Measurements from ENCODE around the gene SPATA4. TPM values are rescaled to one million over a fixed set of nuclear protein-coding genes. Genes with fewer than 3 reads are reported as not detected.
"Not testable (repeated sequence)": the region's sequence is repeated elsewhere in the genome, so short reads cannot be mapped to it uniquely, and the experiment has no call there.

SPATA4 gene
- 1 to 10 TPM in 2 of 8 experiments, under 1 TPM in 4, not detected in 2; 0.50 to 1.5 (median 0.73) TPM for total RNA-seq

GRCh38 chr4:176195184-176195978 is at the start of gene SPATA4:
Gene SPATA4 (minus strand): TSS chr4:176195585. CDS start chr4:176195562, 23 bp downstream.
- in situ Hi-C loops (cut with MboI; ENCODE audit: low pct_unique_long_range_greater_than_20kb in 2 of 9, low sequenced_read_pairs in 9 of 9, unreplicated experiment in 9 of 9) = no loop called here
- Histone ChIP-seq H3K4me1 (replicated peaks in 1 of 2) (peaks cover 0 to 3% of the 10 kb centered on the region in 2 donors), H3K27ac (peak within 1 kb of the TSS in 1 of 2 donors; percentile 20), H3K4me3 (peak within 1 kb of the TSS; percentile 41 to 69 (median 44))
- WGBS, 10 experiments = 0 to 29% (median 3%) methylated on average over 2 to 22 of the region's 45 CpGs; no CpG with 5 or more reads in 1 of the 10 experiments
- ATAC-seq (replicated peaks in 6 of 8) = peak; percentile 96 to 99 (median 97)

GRCh38 chr4:176242764-176243347 is 47.5 kb upstream of the SPATA4 start:
- H3K4me3 ChIP-seq = no peak overlapping the region
- no peak for ATAC-seq (replicated peaks in 6 of 8)
- 82 to 100% (median 100%) methylated on average over 1 of the region's 1 CpG for WGBS, 10 experiments
- no peaks in the 10 kb centered on the region for H3K4me1 ChIP-seq (replicated peaks in 1 of 2)
- H3K27ac ChIP-seq = no peak overlapping the region
- in situ Hi-C loops (cut with MboI; ENCODE audit: low pct_unique_long_range_greater_than_20kb in 2 of 9, low sequenced_read_pairs in 9 of 9, unreplicated experiment in 9 of 9) = no loop called here

GRCh38 chr4:176241703-176242102 is 46.3 kb upstream of the SPATA4 start:
- no peak for ATAC-seq (replicated peaks in 6 of 8)
- H3K27ac ChIP-seq = no peak overlapping the region
- WGBS, 10 experiments = 69 to 100% (median 91%) methylated on average over 1 to 6 of the region's 8 CpGs; no CpG with 5 or more reads in 1 of the 10 experiments
- H3K4me1 ChIP-seq (replicated peaks in 1 of 2) = no peaks in the 10 kb centered on the region
- in situ Hi-C loops (cut with MboI; ENCODE audit: low pct_unique_long_range_greater_than_20kb in 2 of 9, low sequenced_read_pairs in 9 of 9, unreplicated experiment in 9 of 9) = no loop called here
- H3K4me3 ChIP-seq = no peak overlapping the region

- 50 to 92% (median 65%) methylated on average over 2 to 4 of the region's 4 CpGs; no CpG with 5 or more reads in 1 of the 10 experiments for WGBS, 10 experiments
- no peaks in the 10 kb centered on the region for H3K4me1 ChIP-seq (replicated peaks in 1 of 2)
- no peak overlapping the region for H3K4me3 ChIP-seq
- peak in 1 of 8 experiments; percentile 38 for ATAC-seq (replicated peaks in 6 of 8)
- H3K27ac ChIP-seq = no peak overlapping the region
- in situ Hi-C loops (cut with MboI; ENCODE audit: low pct_unique_long_range_greater_than_20kb in 2 of 9, low sequenced_read_pairs in 9 of 9, unreplicated experiment in 9 of 9) = no loop called here
These were observed 43.4 kb upstream of the SPATA4 start for GRCh38 chr4:176238826-176239225.

GRCh38 chr4:176238157-176238610 is 42.8 kb upstream of the SPATA4 start:
- WGBS, 10 experiments = 14 to 100% (median 76%) methylated on average over 2 to 7 of the region's 7 CpGs; no CpG with 5 or more reads in 2 of the 10 experiments
- Histone ChIP-seq H3K4me1 (replicated peaks in 1 of 2) (no peaks in the 10 kb centered on the region), H3K27ac (no peak overlapping the region), H3K4me3 (no peak overlapping the region)
- in situ Hi-C loops (cut with MboI; ENCODE audit: low pct_unique_long_range_greater_than_20kb in 2 of 9, low sequenced_read_pairs in 9 of 9, unreplicated experiment in 9 of 9) = no loop called here
- ATAC-seq (replicated peaks in 6 of 8) = peak in 2 of 8 experiments; percentile 45 to 65

GRCh38 chr4:176236946-176237345 is 41.6 kb upstream of the SPATA4 start:
- Histone ChIP-seq H3K4me1 (replicated peaks in 1 of 2) (no peaks in the 10 kb centered on the region), H3K27ac (no peak overlapping the region), H3K4me3 (no peak overlapping the region)
- in situ Hi-C loops (cut with MboI; ENCODE audit: low pct_unique_long_range_greater_than_20kb in 2 of 9, low sequenced_read_pairs in 9 of 9, unreplicated experiment in 9 of 9) = no loop called here
- WGBS, 10 experiments = 47 to 93% (median 91%) methylated on average over 2 to 5 of the region's 5 CpGs; no CpG with 5 or more reads in 1 of the 10 experiments
- peak in 2 of 8 experiments; percentile 51 to 63 for ATAC-seq (replicated peaks in 6 of 8)

GRCh38 chr4:176230836-176231235 is 35.5 kb upstream of the SPATA4 start:
- ATAC-seq (replicated peaks in 6 of 8) = peak in 3 of 8 experiments; percentile 20 to 75 (median 42)
- Histone ChIP-seq H3K4me1 (replicated peaks in 1 of 2) (no peaks in the 10 kb centered on the region), H3K4me3 (no peak overlapping the region), H3K27ac (no peak overlapping the region)
- in situ Hi-C loops (cut with MboI; ENCODE audit: low pct_unique_long_range_greater_than_20kb in 2 of 9, low sequenced_read_pairs in 9 of 9, unreplicated experiment in 9 of 9) = no loop called here
- WGBS, 10 experiments = 52 to 100% (median 82%) methylated on average over 1 to 4 of the region's 4 CpGs

- Histone ChIP-seq H3K27ac (no peak overlapping the region), H3K4me1 (replicated peaks in 1 of 2) (no peaks in the 10 kb centered on the region), H3K4me3 (no peak overlapping the region)
- WGBS, 10 experiments = 20 to 100% (median 76%) methylated on average over 1 to 4 of the region's 4 CpGs
- ATAC-seq (replicated peaks in 6 of 8) = no peak
- in situ Hi-C loops (cut with MboI; ENCODE audit: low pct_unique_long_range_greater_than_20kb in 2 of 9, low sequenced_read_pairs in 9 of 9, unreplicated experiment in 9 of 9) = no loop called here
These were observed 34.3 kb upstream of the SPATA4 start for GRCh38 chr4:176229645-176230044.

GRCh38 chr4:176226736-176227135 is 31.4 kb upstream of the SPATA4 start:
- ATAC-seq (replicated peaks in 6 of 8) = no peak
- no peak overlapping the region for H3K4me3 ChIP-seq
- H3K4me1 ChIP-seq (replicated peaks in 1 of 2) = no peaks in the 10 kb centered on the region
- WGBS, 10 experiments = 0 to 89% (median 47%) methylated on average over 1 to 4 of the region's 5 CpGs; no CpG with 5 or more reads in 4 of the 10 experiments
- in situ Hi-C loops (cut with MboI; ENCODE audit: low pct_unique_long_range_greater_than_20kb in 2 of 9, low sequenced_read_pairs in 9 of 9, unreplicated experiment in 9 of 9) = no loop called here
- H3K27ac ChIP-seq = no peak overlapping the region

GRCh38 chr4:176223561-176223960 is 28.2 kb upstream of the SPATA4 start:
- H3K4me1 ChIP-seq (replicated peaks in 1 of 2) = no peaks in the 10 kb centered on the region
- in situ Hi-C loops (cut with MboI; ENCODE audit: low pct_unique_long_range_greater_than_20kb in 2 of 9, low sequenced_read_pairs in 9 of 9, unreplicated experiment in 9 of 9) = no loop called here
- H3K4me3 ChIP-seq = no peak overlapping the region
- no peak overlapping the region for H3K27ac ChIP-seq
- WGBS, 10 experiments = 30 to 100% (median 88%) methylated on average over 1 to 2 of the region's 2 CpGs; no CpG with 5 or more reads in 5 of the 10 experiments
- no peak for ATAC-seq (replicated peaks in 6 of 8)

GRCh38 chr4:176222149-176222548 is 26.8 kb upstream of the SPATA4 start:
- ATAC-seq (replicated peaks in 6 of 8) = no peak
- Histone ChIP-seq H3K4me3 (no peak overlapping the region), H3K4me1 (replicated peaks in 1 of 2) (no peaks in the 10 kb centered on the region), H3K27ac (no peak overlapping the region)
- in situ Hi-C loops (cut with MboI; ENCODE audit: low pct_unique_long_range_greater_than_20kb in 2 of 9, low sequenced_read_pairs in 9 of 9, unreplicated experiment in 9 of 9) = no loop called here
- 20 to 100% (median 84%) methylated on average over 1 to 5 of the region's 5 CpGs for WGBS, 10 experiments

GRCh38 chr4:176217510-176217909 is 22.1 kb upstream of the SPATA4 start:
- in situ Hi-C loops (cut with MboI; ENCODE audit: low pct_unique_long_range_greater_than_20kb in 2 of 9, low sequenced_read_pairs in 9 of 9, unreplicated experiment in 9 of 9) = no loop called here
- Histone ChIP-seq H3K27ac (no peak overlapping the region), H3K4me3 (no peak overlapping the region), H3K4me1 (replicated peaks in 1 of 2) (no peaks in the 10 kb centered on the region)
- 26 to 86% (median 58%) methylated on average over 1 to 2 of the region's 2 CpGs for WGBS, 10 experiments
- ATAC-seq (replicated peaks in 6 of 8) = no peak

- in situ Hi-C loops (cut with MboI; ENCODE audit: low pct_unique_long_range_greater_than_20kb in 2 of 9, low sequenced_read_pairs in 9 of 9, unreplicated experiment in 9 of 9); H3K4me1 ChIP-seq (replicated peaks in 1 of 2); ATAC-seq (replicated peaks in 6 of 8); H3K4me3 ChIP-seq; H3K27ac ChIP-seq: not testable (repeated sequence)
- WGBS, 10 experiments = 17 to 100% (median 75%) methylated on average over 1 to 3 of the region's 3 CpGs
These were observed 17.0 kb upstream of the SPATA4 start for GRCh38 chr4:176212351-176212750.
